HuH-7 (cell line): ENCODE measurements around the gene IPO4.

Source experiments
- DNase-seq: peaks from one replicate; pipeline ENCODE4 v3.0.0; 2011; ENCODE audit warnings: low spot score

Gene IPO4

GRCh38 chr14:24147761-24148428, 40.7 kb downstream of the IPO4 start:
- no peak for DNase-seq

- DNase-seq: peak; percentile 90
Observed at GRCh38 chr14:24146978-24147760, 41.4 kb downstream of the IPO4 start, which contains the start of gene RNF31. TSS of gene RNF31 (plus strand) at chr14:24147498. CDS start at chr14:24147699, 201 bp downstream.

GRCh38 chr14:24146453-24146977, 42.1 kb downstream of the IPO4 start, which contains the start of gene PSME2:
TSS of gene PSME2 (minus strand) at chr14:24146610. CDS start at chr14:24146581, 29 bp downstream.
- DNase-seq: peak; percentile 96

GRCh38 chr14:24145690-24146452, 42.7 kb downstream of the IPO4 start:
- no peak for DNase-seq

GRCh38 chr14:24145219-24145618, 43.4 kb downstream of the IPO4 start:
- no peak for DNase-seq

GRCh38 chr14:24144451-24144850, 44.2 kb downstream of the IPO4 start:
- no peak for DNase-seq

GRCh38 chr14:24143511-24143910, 45.1 kb downstream of the IPO4 start:
- DNase-seq: no peak

- peak; percentile 99 for DNase-seq
Observed at GRCh38 chr14:24141097-24141880, 47.3 kb downstream of the IPO4 start, which contains the start of gene EMC9. TSS of gene EMC9 (minus strand) at chr14:24141591. CDS start at chr14:24141304, 287 bp downstream.

- peak; percentile 53 for DNase-seq
Observed at GRCh38 chr14:24139272-24139934, 49.2 kb downstream of the IPO4 start.

GRCh38 chr14:24138396-24139271, 50.0 kb downstream of the IPO4 start:
- DNase-seq: no peak

- DNase-seq: no peak
Observed at GRCh38 chr14:24137529-24138395, 50.9 kb downstream of the IPO4 start.

- no peak for DNase-seq
Observed at GRCh38 chr14:24136684-24137528, 51.7 kb downstream of the IPO4 start.

- peak; percentile 91 for DNase-seq
Observed at GRCh38 chr14:24135834-24136683, 52.6 kb downstream of the IPO4 start, which contains the start of gene PSME1. TSS of gene PSME1 (plus strand) at chr14:24136194. CDS start at chr14:24136263, 69 bp downstream.

- no peak for DNase-seq
Observed at GRCh38 chr14:24135584-24135833, 53.1 kb downstream of the IPO4 start.

- no peak for DNase-seq
Observed at GRCh38 chr14:24133735-24134134, 54.9 kb downstream of the IPO4 start.

GRCh38 chr14:24132976-24133375, 55.6 kb downstream of the IPO4 start:
- no peak for DNase-seq

GRCh38 chr14:24132061-24132685, 56.4 kb downstream of the IPO4 start:
- DNase-seq: no peak
